ENCODE results near the gene KRTCAP2. TPM values are rescaled to one million over a fixed set of nuclear protein-coding genes. Genes with fewer than 3 reads are reported as not detected.

KRTCAP2 gene
- total RNA-seq, 2 experiments from 2014 or later, result 166 to 177 TPM

Other genes with a start within 250 kb of the KRTCAP2 start
- 10 to 100 TPM; 43.6 to 46.8 TPM for gene PMVK, start 236.6 kb downstream of the KRTCAP2 start, total RNA-seq
- gene PBXIP1, start 217.2 kb downstream of the KRTCAP2 start, total RNA-seq, result 10 to 100 TPM; 52.6 to 61.5 TPM
- 10 to 100 TPM; 44.0 to 47.9 TPM for gene PYGO2, start 211.5 kb downstream of the KRTCAP2 start, total RNA-seq
- 10 to 100 TPM; 48.0 to 57.4 TPM for gene SHC1, start 202.6 kb downstream of the KRTCAP2 start, total RNA-seq
- gene CKS1B, start 198.6 kb downstream of the KRTCAP2 start, total RNA-seq, result 100 to 1,000 TPM; 149 to 155 TPM
- gene FLAD1, start 190.0 kb downstream of the KRTCAP2 start, total RNA-seq, result 10 to 100 TPM; 48.2 to 63.7 TPM
- gene LENEP, start 179.7 kb downstream of the KRTCAP2 start, total RNA-seq, result 1 to 10 TPM in 1 of 2 experiments, under 1 TPM in 1; 0.91 to 1.2 TPM
- gene ZBTB7B, start 170.5 kb downstream of the KRTCAP2 start, total RNA-seq, result 10 to 100 TPM; 58.1 to 74.8 TPM
- gene DCST2, start 139.5 kb downstream of the KRTCAP2 start, total RNA-seq, result under 1 TPM; 0.09 to 0.29 TPM
- not detected for gene DCST1, start 139.5 kb downstream of the KRTCAP2 start, total RNA-seq
- 10 to 100 TPM; 41.7 to 47.5 TPM for gene ADAM15, start 122.0 kb downstream of the KRTCAP2 start, total RNA-seq
- gene EFNA4, start 109.6 kb downstream of the KRTCAP2 start, total RNA-seq, result 1 to 10 TPM; 3.8 to 5.3 TPM
- gene EFNA3, start 94.5 kb downstream of the KRTCAP2 start, total RNA-seq, result 1 to 10 TPM; 1.9 to 2.8 TPM
- not detected for gene EFNA1, start 45.4 kb downstream of the KRTCAP2 start, total RNA-seq
- 10 to 100 TPM; 39.8 to 41.2 TPM for gene SLC50A1, start 37.5 kb downstream of the KRTCAP2 start, total RNA-seq
- 10 to 100 TPM; 54.2 to 57.0 TPM for gene DPM3, start 32.8 kb downstream of the KRTCAP2 start, total RNA-seq
- gene TRIM46, start 545 bp upstream of the KRTCAP2 start, total RNA-seq, result 10 to 100 TPM; 11.2 to 16.1 TPM
- gene THBS3, start 34.6 kb upstream of the KRTCAP2 start, total RNA-seq, result 10 to 100 TPM; 14.3 to 23.5 TPM
- 10 to 100 TPM; 39.0 to 48.6 TPM for gene MTX1, start 35.4 kb upstream of the KRTCAP2 start, total RNA-seq
- 10 to 100 TPM; 30.7 to 32.3 TPM for gene ENTREP3, start 82.2 kb upstream of the KRTCAP2 start, total RNA-seq
- gene SCAMP3, start 89.1 kb upstream of the KRTCAP2 start, total RNA-seq, result 100 to 1,000 TPM in 1 of 2 experiments, 10 to 100 TPM in 1; 82.0 to 108 TPM
- gene CLK2, start 100.2 kb upstream of the KRTCAP2 start, total RNA-seq, result 100 to 1,000 TPM in 1 of 2 experiments, 10 to 100 TPM in 1; 94.8 to 108 TPM
- gene HCN3, start 104.2 kb upstream of the KRTCAP2 start, total RNA-seq, result 1 to 10 TPM; 5.4 to 6.1 TPM
- gene PKLR, start 128.1 kb upstream of the KRTCAP2 start, total RNA-seq, result not detected
- gene FDPS, start 135.6 kb upstream of the KRTCAP2 start, total RNA-seq, result 100 to 1,000 TPM; 329 to 406 TPM
- gene RUSC1, start 147.6 kb upstream of the KRTCAP2 start, total RNA-seq, result 10 to 100 TPM; 29.1 to 33.2 TPM

All from activated CD8-positive, alpha-beta memory T cell treated with anti-CD3 and anti-CD28 coated beads, Interleukin-2, amount 10 ng/mL, durations not matched to agents 7 days and 5 days (primary cell).